HG02763 (cell line): ENCODE results near the gene FOCAD.

Experiments
- ATAC-seq: cut with Tn5 transposase; IDR thresholded peaks from one replicate; pipeline ENCODE4 v1.9.1; 2021; ENCODE audit warnings: mild to moderate bottlenecking, moderate library complexity; ENCODE audit not compliant: unreplicated experiment

FOCAD gene

DNA sequence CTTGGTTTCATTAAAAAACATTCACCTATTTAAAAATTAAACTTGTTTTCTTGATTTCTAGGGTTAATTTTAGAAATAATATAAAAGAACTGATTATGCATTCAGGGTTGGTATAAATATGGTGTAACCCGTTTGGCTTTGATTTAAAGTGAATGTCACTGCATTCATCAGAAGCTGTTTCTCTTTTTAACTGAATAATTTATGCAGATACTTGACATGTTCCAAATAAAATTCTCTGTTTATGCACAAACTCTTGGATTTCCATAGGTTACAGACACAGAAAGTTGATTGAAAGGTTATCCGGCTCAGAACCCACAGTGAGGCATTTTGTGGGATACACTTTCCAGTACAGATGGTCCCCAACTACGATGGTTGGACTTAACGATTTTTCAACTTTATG is 186.1 kb downstream of the FOCAD start:
- ATAC-seq: no peak

DNA sequence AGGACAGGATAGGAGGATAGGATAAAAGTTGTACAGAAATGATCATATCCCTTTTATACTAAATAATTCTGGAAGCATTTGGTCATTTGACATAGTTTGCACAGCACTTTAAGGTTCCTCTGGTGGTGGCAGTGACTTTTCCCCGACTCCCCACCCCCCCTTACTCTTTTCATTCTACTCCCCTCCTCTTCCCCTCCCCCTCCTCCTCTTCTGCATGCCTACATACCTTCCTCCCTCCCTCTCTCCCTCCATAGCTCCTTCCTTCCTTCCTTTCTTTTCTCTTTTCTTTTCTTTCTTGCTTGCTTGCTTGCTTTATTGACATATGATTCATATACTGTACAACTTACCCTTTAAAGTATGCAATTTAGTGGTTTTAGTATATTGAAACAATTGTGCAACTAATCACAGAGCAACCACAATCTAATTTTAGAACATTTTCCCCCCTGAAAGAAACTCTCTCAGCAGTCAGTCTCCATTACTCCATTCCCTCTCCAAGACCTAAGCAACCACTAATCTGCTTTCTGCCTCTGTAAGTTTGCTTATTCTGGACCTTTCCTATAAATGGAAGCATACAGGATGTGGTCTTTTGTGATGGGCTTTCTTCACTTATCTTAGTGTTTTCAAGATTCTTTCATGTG is 188.4 kb downstream of the FOCAD start:
- ATAC-seq: no peak

- ATAC-seq: no peak
Observed at GRCh38 chr9:20873240-20873865, 189.3 kb downstream of the FOCAD start.

- no peak for ATAC-seq
Observed at GRCh38 chr9:20880271-20880670, 196.2 kb downstream of the FOCAD start.

DNA sequence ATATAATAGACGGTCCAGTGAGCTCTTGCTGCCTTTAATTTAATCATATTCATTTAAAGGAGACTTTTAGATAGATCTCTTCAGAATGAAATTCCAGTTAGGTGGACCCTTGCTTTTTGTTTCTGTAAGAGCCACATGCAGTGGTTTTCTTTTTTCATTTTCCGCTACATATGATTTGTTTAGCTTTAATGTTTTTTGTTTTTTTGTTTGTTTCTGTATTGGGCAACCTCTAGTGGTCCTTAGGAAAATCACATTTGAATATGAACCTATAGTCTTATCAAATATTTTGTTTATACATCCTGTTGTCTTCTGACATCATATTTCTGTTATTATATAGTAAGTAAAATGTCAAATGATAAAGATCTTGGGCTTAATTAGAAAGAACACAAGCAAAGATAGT is 196.6 kb downstream of the FOCAD start:
- no peak for ATAC-seq

- ATAC-seq: no peak
Observed at GRCh38 chr9:20884985-20885593, 201.0 kb downstream of the FOCAD start.

- ATAC-seq: no peak
Observed at GRCh38 chr9:20898885-20899554, 215.0 kb downstream of the FOCAD start.

- no peak for ATAC-seq
Observed at GRCh38 chr9:20903212-20903611, 219.2 kb downstream of the FOCAD start.

- no peak for ATAC-seq
Observed at GRCh38 chr9:20904995-20905394, 220.9 kb downstream of the FOCAD start.

GRCh38 chr9:20906326-20906725 is 222.3 kb downstream of the FOCAD start:
- no peak for ATAC-seq

DNA sequence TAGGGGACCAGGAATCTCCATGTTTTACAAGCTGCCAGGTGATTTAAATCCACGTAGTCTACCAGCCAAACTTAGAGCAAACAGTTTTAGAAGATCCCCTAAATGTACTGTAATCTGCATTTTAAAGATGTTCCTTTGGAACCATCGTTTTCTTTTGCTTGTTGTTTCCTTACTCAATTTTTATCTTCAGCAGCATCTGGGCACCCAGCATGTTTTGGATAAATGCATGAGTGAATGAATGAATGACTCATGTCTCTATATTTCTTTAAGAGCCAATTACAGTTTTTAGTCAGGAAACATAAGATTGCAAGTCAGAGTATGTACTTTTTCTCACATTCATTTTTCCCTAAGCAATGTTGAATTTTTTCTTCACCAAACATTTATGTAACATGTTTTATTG is 224.4 kb downstream of the FOCAD start:
- ATAC-seq: no peak

DNA sequence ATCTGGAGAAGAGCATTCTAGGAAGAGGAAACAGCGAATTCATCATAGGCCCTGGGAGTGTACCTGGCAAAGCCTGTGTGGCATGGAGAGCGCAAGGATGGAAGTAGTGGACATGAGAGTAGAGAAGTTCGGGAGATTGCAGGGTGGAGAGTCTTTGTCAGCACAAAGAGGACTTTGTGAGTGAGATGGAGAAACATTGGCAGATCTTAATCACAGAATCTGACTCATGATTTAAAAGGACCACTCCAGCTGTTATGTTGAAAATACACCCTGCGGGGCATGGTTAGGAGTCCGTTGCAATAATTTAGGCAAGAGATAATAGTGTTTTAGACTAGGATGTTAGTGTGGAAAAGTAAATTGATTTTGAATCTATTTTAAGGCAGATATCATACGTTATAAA is 230.5 kb downstream of the FOCAD start:
- ATAC-seq: no peak

DNA sequence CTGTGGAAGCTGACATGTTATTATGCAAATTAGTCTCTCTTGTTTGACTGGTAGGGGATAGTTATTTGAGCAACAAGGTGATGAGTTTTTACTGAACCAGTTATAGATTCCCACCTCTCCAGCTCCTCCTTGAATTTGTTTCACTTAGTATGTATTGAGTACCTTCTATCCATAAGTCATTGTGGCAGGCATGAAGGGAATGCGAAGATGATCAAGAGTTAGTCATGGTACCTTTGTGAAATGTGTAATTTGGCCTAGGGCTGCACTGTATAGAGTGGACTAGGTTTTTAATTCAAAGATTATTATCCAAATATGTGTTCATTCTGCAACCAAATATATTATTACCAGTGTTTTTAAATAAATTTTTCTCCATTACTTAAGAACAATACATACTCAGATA is 237.3 kb downstream of the FOCAD start:
- no peak for ATAC-seq

DNA sequence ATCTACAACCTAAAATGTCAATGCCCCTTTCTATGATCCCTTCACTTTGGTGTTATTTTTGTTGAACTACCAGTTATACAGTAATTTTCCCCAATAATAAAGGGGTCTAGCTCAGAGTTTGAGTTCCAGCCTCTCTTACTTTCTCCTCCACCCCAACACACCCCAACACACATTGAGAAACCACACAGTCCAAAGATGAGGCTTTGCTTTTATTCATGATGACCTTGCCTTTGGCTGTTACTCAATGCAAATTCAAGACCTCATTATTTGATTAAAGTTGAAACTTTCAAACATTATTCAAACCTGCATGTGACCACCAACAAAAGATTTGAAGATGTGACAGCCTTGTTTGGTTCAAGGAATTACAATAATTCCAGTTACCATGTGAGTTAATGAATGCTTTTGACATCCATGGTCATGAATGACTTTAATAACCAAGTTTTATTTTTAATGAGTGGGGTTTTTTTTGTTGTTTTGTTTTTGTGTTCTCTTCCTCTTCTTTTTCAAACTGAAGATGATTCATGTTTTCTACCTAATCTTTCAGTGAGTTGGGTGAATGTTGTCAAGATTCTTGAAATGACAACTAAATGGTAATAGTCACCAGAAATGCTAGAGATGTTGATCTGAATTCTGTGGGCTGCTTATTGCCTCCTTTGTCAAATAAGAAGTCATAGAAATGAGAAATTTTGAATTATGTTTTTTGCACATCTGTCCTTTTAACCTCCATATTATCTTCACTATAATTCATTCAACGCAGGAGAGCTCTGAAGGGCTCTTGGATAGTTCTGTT is 241.4 kb downstream of the FOCAD start:
- ATAC-seq: no peak

DNA sequence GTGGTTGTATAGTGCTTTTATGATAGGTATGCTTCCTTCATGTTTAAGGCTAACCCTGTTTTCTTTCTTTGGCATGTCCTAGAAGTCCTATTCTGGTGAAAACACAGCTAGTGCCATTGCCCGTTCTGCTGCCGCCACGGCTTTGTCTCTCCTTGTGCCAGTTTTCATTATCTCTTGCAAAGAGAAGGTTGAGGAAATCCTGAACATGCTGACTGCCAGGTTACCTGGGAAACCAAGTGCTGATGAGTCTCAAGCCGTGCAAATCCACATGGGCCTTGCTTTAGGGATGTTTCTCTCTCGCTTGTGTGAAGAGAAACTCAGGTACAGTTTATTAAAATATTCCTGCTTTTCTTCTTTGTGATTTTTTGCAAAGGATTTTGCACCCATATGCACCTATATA is 245.2 kb downstream of the FOCAD start:
- no peak for ATAC-seq

DNA sequence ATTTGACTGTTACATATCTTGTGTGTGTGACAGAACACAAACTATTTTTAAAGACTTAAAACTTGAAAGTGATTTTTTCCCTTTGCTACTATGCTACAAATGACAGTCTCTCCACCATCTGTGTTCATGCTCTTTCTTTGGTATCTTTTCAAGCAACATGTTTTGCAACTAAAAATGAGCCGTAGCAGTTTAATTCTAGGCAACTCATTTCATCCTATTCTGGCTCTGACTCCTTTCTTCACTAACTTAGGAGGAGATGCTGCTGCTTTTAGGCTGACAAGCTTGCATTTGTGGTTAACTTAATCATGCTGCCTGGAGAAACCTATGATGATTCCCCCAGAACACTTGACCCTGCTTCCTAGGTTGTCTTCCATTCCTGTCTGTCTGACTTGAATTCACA is 246.8 kb downstream of the FOCAD start:
- ATAC-seq: no peak

GRCh38 chr9:20940447-20941173 is 256.6 kb downstream of the FOCAD start:
- peak; percentile 43 for ATAC-seq

DNA sequence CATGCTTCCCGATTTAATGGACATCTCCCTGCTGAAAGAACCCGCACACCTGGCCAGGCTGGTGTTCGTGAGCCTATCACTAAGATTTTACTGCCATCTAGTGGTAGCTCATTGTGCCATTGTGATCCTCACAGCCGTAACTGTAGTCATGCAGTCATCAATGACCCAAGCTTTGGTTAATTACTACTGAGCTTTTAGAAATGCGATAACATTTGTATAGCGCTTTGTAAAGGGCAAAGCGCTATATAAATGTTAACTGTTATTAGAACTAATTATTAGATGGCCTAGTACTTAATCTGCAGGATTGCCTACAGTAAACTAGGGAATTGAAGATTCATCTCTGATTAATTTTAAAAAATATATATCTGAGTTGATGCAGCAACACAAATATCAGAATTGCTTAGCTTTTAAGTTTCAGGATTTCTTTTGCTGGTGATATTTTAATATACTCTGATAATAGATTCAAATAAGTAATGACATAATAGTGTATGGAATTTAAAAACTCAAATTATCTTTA is 257.2 kb downstream of the FOCAD start:
- ATAC-seq: peak; percentile 92

- ATAC-seq: no peak
Observed at GRCh38 chr9:20944507-20944906, 260.4 kb downstream of the FOCAD start.

DNA sequence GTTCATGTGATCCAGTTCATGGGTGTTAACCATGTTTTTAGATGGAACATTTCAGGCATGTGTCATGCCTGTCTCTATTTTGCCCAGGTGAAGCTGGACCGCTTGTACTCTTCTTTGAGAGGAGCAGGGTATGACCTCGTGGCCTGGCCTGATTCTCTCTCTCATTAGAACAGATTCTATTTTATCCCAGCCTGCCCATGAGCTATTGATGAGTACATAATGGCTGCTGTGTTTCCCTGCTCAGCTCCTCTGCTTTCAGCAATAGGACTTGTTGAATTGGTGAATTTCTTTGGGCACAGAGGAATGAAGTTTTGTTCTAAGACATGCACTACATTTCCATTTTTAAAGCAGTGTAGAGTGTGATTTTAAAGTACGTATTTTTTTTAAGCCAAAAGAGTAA is 261.2 kb downstream of the FOCAD start:
- ATAC-seq: no peak
